GM18867 (cell line): ENCODE results near the gene ABI3BP.
A peak's percentile ranks its signal among the peaks of the same experiment; 100 is the strongest.

Experiments used
- ATAC-seq: cut with Tn5 transposase; IDR thresholded peaks from one replicate; pipeline ENCODE4 v1.9.1; 2021; ENCODE audit warnings: mild to moderate bottlenecking, moderate library complexity; ENCODE audit not compliant: unreplicated experiment

ABI3BP gene

GRCh38 chr3:100891827-100892226 lies 101.4 kb downstream of the ABI3BP start:
- ATAC-seq = no peak

GRCh38 chr3:100891033-100891432 lies 102.2 kb downstream of the ABI3BP start:
- peak; percentile 53 for ATAC-seq

- no peak for ATAC-seq
Observed at GRCh38 chr3:100888881-100889280, 104.3 kb downstream of the ABI3BP start.

GRCh38 chr3:100882571-100882984 lies 110.6 kb downstream of the ABI3BP start:
- ATAC-seq = no peak

- ATAC-seq = no peak
Observed at GRCh38 chr3:100880845-100881244, 112.4 kb downstream of the ABI3BP start.

- no peak for ATAC-seq
Observed at GRCh38 chr3:100880072-100880471, 113.1 kb downstream of the ABI3BP start.

GRCh38 chr3:100879195-100879810 lies 113.9 kb downstream of the ABI3BP start:
- no peak for ATAC-seq

GRCh38 chr3:100877286-100877685 lies 115.9 kb downstream of the ABI3BP start:
- ATAC-seq = no peak

GRCh38 chr3:100875239-100875638 lies 118.0 kb downstream of the ABI3BP start:
- ATAC-seq = no peak

- no peak for ATAC-seq
Observed at GRCh38 chr3:100873611-100874010, 119.6 kb downstream of the ABI3BP start.

GRCh38 chr3:100871306-100871705 lies 121.9 kb downstream of the ABI3BP start:
- ATAC-seq = no peak

GRCh38 chr3:100869787-100870186 lies 123.4 kb downstream of the ABI3BP start:
- ATAC-seq = no peak

- ATAC-seq = no peak
Observed at GRCh38 chr3:100868894-100869293, 124.3 kb downstream of the ABI3BP start.

GRCh38 chr3:100868096-100868495 lies 125.1 kb downstream of the ABI3BP start:
- no peak for ATAC-seq

- no peak for ATAC-seq
Observed at GRCh38 chr3:100865442-100865841, 127.8 kb downstream of the ABI3BP start.

- ATAC-seq = no peak
Observed at GRCh38 chr3:100864471-100865250, 128.6 kb downstream of the ABI3BP start.

GRCh38 chr3:100857863-100858262 lies 135.4 kb downstream of the ABI3BP start:
- no peak for ATAC-seq

- no peak for ATAC-seq
Observed at GRCh38 chr3:100856821-100857220, 136.4 kb downstream of the ABI3BP start.

GRCh38 chr3:100852840-100853239 lies 140.4 kb downstream of the ABI3BP start:
- ATAC-seq = no peak

GRCh38 chr3:100850701-100851100 lies 142.5 kb downstream of the ABI3BP start:
- ATAC-seq = no peak

- no peak for ATAC-seq
Observed at GRCh38 chr3:100850156-100850555, 143.1 kb downstream of the ABI3BP start.
